MCF 10A (cell line): ENCODE results near the gene ARL6IP6. TPM values are rescaled to one million over a fixed set of nuclear protein-coding genes. Genes with fewer than 3 reads are reported as not detected.

Source experiments
- BruUV-seq: library from RNA; stranded (reverse); fragments of 400-500 nt; replicated peaks from 2 replicates; lab custom pipeline; 2021; lab: Mats Ljungman, UMichigan
- CTCF ChIA-PET: fragments of 300-600 bp; sonication (Branson Sonifier 250); formaldehyde crosslinking; extraction: SDS; loops from one replicate; lab custom pipeline; 2021; ENCODE audit warnings: antibody characterized with exemption, inconsistent platforms; lab: Yijun Ruan, JAX
- POLR2A ChIA-PET: fragments of 300-600, 350-650 bp; sonication (Branson Sonifier 250); formaldehyde crosslinking; extraction: SDS; loops from one replicate; lab custom pipeline; 2020; ENCODE audit warnings: antibody characterized with exemption, inconsistent platforms; lab: Yijun Ruan, JAX
- DNase-seq: peaks from one replicate; pipeline ENCODE4 v3.0.0-alpha.2; 2018; ENCODE audit not compliant: unreplicated experiment
- H3K27ac Mint-ChIP-seq: one replicate; pipeline ENCODE4 v1.8.0; 2022; ENCODE audit warnings: mild to moderate bottlenecking, low read depth, mixed read lengths; ENCODE audit not compliant: unreplicated experiment
- H3K27me3 Mint-ChIP-seq: one replicate; pipeline ENCODE4 v1.8.0; 2022; ENCODE audit warnings: mixed read lengths; ENCODE audit not compliant: insufficient read depth, unreplicated experiment
- H3K36me3 Mint-ChIP-seq: one replicate; pipeline ENCODE4 v1.8.0; 2022; ENCODE audit warnings: mild to moderate bottlenecking, moderate library complexity, mixed read lengths; ENCODE audit not compliant: insufficient read depth, unreplicated experiment
- H3K4me1 Mint-ChIP-seq: one replicate; pipeline ENCODE4 v1.8.0; 2022; ENCODE audit warnings: mixed read lengths; ENCODE audit not compliant: insufficient read depth, unreplicated experiment
- H3K4me3 Mint-ChIP-seq: one replicate; pipeline ENCODE4 v1.8.0; 2022; ENCODE audit warnings: mild to moderate bottlenecking, moderate library complexity, mixed read lengths; ENCODE audit not compliant: unreplicated experiment
- H3K9me3 Mint-ChIP-seq: one replicate; pipeline ENCODE4 v1.8.0; 2022; ENCODE audit warnings: mixed read lengths; ENCODE audit not compliant: unreplicated experiment
- CTCF ChIP-seq: fragments of 200-600 bp; IDR thresholded peaks from one replicate; pipeline ENCODE4 v1.8.0; 2022; ENCODE audit warnings: antibody characterized with exemption, mild to moderate bottlenecking; ENCODE audit not compliant: unreplicated experiment
- intact Hi-C: fragments of 100-400 bp; cut with micrococcal nuclease; formaldehyde crosslinking; loops from 2 replicates; pipeline ENCODE4 v1.14.1; 2022
- total RNA-seq: library from RNA; stranded (reverse); gene quantifications from 2 replicates; pipeline ENCODE4 v1.2.3, GENCODE V29; 2022

Gene ARL6IP6
- total RNA-seq, 1 experiment from 2014 or later, result 23.7 TPM

- DNase-seq, result peak; percentile 65
- TF ChIP-seq CTCF, result peak; percentile 50
- POLR2A ChIA-PET, result interaction anchor here (0.6 to 4.7 kb wide), 16 partner anchors 9 to 690 kb away, joined by 3 to 40 read pairs (median 6); partner anchors contain the start of gene STAM2
- H3K27me3 Mint-ChIP-seq, result no peaks in the 10 kb centered on the region
- H3K36me3 Mint-ChIP-seq, result peaks cover 38% of the 10 kb centered on the region
- peaks cover 6% of the 10 kb centered on the region for H3K4me1 Mint-ChIP-seq
- CTCF ChIA-PET, result interaction anchor here (0.6 to 4.3 kb wide), 18 partner anchors 10 to 809 kb away, joined by 3 to 38 read pairs (median 4); no protein-coding TSS in a partner anchor
- intact Hi-C loops, result loop anchor here (2.0 to 5.0 kb wide), 3 partner anchors 206 to 539 kb away; no protein-coding TSS in a partner anchor
- no peaks in the 10 kb centered on the region for H3K9me3 Mint-ChIP-seq
- BruUV-seq, result no TSS peak
- H3K4me3 Mint-ChIP-seq, result peak overlapping the region; percentile 99
- H3K27ac Mint-ChIP-seq, result peak overlapping the region; percentile 99
Observed at GRCh38 chr2:152715854-152716428, 2.5 kb upstream of the ARL6IP6 start.

- intact Hi-C loops, result loop anchor here (2.0 to 5.0 kb wide), 3 partner anchors 205 to 540 kb away; no protein-coding TSS in a partner anchor
- Mint-ChIP-seq H3K4me1 (peaks cover 10% of the 10 kb centered on the region), H3K27me3 (no peaks in the 10 kb centered on the region), H3K27ac (peak overlapping the region; percentile 99), H3K36me3 (peaks cover 33% of the 10 kb centered on the region), H3K4me3 (peak overlapping the region; percentile 99), H3K9me3 (no peaks in the 10 kb centered on the region)
- TF ChIP-seq CTCF, result no peak
- ChIA-PET CTCF (interaction anchor here (0.6 to 4.3 kb wide), 11 partner anchors 10 to 808 kb away, joined by 3 to 38 read pairs (median 3); partner anchors contain the start of gene STAM2), POLR2A (interaction anchor here (0.6 to 4.7 kb wide), 36 partner anchors 9 to 1453 kb away, joined by 3 to 40 read pairs (median 4); partner anchors contain the start of gene STAM2)
- BruUV-seq, result no TSS peak
- no peak for DNase-seq
Observed at GRCh38 chr2:152716805-152717227, 1.6 kb upstream of the ARL6IP6 start.

- no peaks in the 10 kb centered on the region for H3K9me3 Mint-ChIP-seq
- ChIA-PET POLR2A (interaction anchor here (0.6 to 4.7 kb wide), 42 partner anchors 9 to 891 kb away, joined by 3 to 40 read pairs (median 4); partner anchors contain the start of genes FMNL2 and STAM2), CTCF (interaction anchor here (0.6 to 4.3 kb wide), 10 partner anchors 9 to 542 kb away, joined by 3 to 38 read pairs (median 4); partner anchors contain the start of gene STAM2)
- BruUV-seq, result no TSS peak
- peak within 1 kb of the TSS; percentile 99 for H3K27ac Mint-ChIP-seq
- H3K4me1 Mint-ChIP-seq, result peaks cover 10% of the 10 kb centered on the region
- no peak for TF ChIP-seq CTCF
- peak within 1 kb of the TSS; percentile 99 for H3K4me3 Mint-ChIP-seq
- DNase-seq, result peak; percentile 98
- no peaks in the 10 kb centered on the region for H3K27me3 Mint-ChIP-seq
- intact Hi-C loops, result loop anchor here (2.0 to 5.0 kb wide), 3 partner anchors 205 to 541 kb away; no protein-coding TSS in a partner anchor
- peaks cover 28% of the 10 kb centered on the region for H3K36me3 Mint-ChIP-seq
Observed at GRCh38 chr2:152717228-152718075, 968 bp upstream of the ARL6IP6 start, which contains the start of gene PRPF40A. PRPF40A (minus strand) TSS chr2:152717461; CDS start chr2:152717439, 22 bp downstream.
